ENCODE data around the gene MB21D2. TPM values are rescaled to one million over a fixed set of nuclear protein-coding genes. Genes with fewer than 3 reads are reported as not detected.

Gene MB21D2
- total and polyA plus RNA-seq, 2 experiments from 2014 or later = 4.0 to 5.2 TPM

- no peak for DNase-seq (ENCODE audit: low read depth in 1 of 2, low spot score in 1 of 2)
- Histone ChIP-seq H3K36me3 (no peaks in the 10 kb centered on the region), H3K4me1 (ENCODE audit: low read depth) (no peaks in the 10 kb centered on the region), H3K4me3 (no peak overlapping the region), H3K27ac (no peak overlapping the region), H3K9me3 (ENCODE audit: low read depth) (no peaks in the 10 kb centered on the region), H3K27me3 (no peaks in the 10 kb centered on the region)
- TF ChIP-seq CTCF (IDR thresholded peaks at IDR 0.05; ENCODE audit: low read depth, low read length) = no peak
These were observed 10.7 kb downstream of the MB21D2 start for GRCh38 chr3:192906940-192907339.

DNA sequence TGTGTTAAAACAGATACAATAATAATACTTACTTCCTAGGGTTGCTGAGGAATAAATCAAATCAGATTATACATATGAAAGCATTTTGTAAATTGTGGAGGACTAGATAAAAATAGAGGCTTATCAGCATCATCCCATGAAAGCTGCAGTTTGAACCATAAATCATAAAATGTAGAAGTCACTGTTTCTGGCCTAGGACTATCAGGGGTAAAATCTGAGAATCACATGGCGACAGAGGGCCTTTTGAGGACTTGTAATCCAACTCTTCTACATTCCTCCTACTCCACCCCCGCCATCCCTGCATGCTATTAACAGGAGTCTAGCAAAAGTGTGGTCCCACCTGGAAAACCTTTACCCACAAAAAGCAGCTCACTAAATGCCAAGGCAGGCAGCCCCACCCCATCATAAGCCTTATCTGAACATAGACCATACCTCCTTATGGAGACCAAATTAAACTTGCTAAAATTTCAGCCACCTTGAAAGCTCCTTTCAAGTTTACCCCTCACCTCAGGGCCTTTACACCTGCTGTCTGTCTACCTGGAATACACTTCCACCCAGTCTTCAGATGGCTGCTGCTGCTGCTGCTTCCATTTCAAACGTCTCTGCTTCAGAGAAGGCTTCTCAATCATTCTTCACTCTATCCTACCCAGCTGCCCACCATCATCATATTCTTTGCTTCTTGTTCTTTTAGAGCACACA, 11.5 kb downstream of the MB21D2 start:
- Histone ChIP-seq H3K9me3 (ENCODE audit: low read depth) (no peaks in the 10 kb centered on the region), H3K4me3 (no peak overlapping the region), H3K4me1 (ENCODE audit: low read depth) (no peaks in the 10 kb centered on the region), H3K27me3 (no peaks in the 10 kb centered on the region), H3K27ac (no peak overlapping the region), H3K36me3 (no peaks in the 10 kb centered on the region)
- no peak for TF ChIP-seq CTCF (IDR thresholded peaks at IDR 0.05; ENCODE audit: low read depth, low read length)
- no peak for DNase-seq (ENCODE audit: low read depth in 1 of 2, low spot score in 1 of 2)

GRCh38 chr3:192904632-192905289, 12.9 kb downstream of the MB21D2 start:
- no peak for TF ChIP-seq CTCF (IDR thresholded peaks at IDR 0.05; ENCODE audit: low read depth, low read length)
- H3K27ac ChIP-seq = no peak overlapping the region
- H3K9me3 ChIP-seq (ENCODE audit: low read depth) = no peaks in the 10 kb centered on the region
- H3K27me3 ChIP-seq = no peaks in the 10 kb centered on the region
- no peak for DNase-seq (ENCODE audit: low read depth in 1 of 2, low spot score in 1 of 2)
- H3K4me1 ChIP-seq (ENCODE audit: low read depth) = no peaks in the 10 kb centered on the region
- no peaks in the 10 kb centered on the region for H3K36me3 ChIP-seq
- H3K4me3 ChIP-seq = no peak overlapping the region

DNA sequence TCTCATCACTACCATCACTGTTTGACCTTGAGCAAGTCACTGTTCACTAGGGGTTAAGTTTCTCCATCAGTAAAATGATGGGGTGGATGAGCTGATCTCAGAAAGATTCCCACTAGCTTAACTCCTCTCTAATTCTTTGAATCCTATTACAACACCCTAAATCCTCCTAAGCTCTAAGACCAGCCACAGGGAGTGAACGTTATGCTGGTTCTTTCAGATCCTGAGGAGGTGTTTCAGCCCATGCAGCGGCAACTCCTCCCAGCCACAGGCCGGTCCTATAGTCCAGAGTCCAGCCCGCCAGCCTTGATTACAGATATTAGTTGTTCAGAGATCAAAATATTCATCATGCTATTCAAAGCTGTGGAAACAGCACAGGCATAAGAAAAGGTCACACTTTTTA, 15.1 kb downstream of the MB21D2 start:
- Histone ChIP-seq H3K27me3 (peaks cover under 1% of the 10 kb centered on the region), H3K9me3 (ENCODE audit: low read depth) (no peaks in the 10 kb centered on the region), H3K36me3 (no peaks in the 10 kb centered on the region), H3K4me1 (ENCODE audit: low read depth) (no peaks in the 10 kb centered on the region), H3K27ac (no peak overlapping the region), H3K4me3 (no peak overlapping the region)
- no peak for TF ChIP-seq CTCF (IDR thresholded peaks at IDR 0.05; ENCODE audit: low read depth, low read length)
- no peak for DNase-seq (ENCODE audit: low read depth in 1 of 2, low spot score in 1 of 2)

DNA sequence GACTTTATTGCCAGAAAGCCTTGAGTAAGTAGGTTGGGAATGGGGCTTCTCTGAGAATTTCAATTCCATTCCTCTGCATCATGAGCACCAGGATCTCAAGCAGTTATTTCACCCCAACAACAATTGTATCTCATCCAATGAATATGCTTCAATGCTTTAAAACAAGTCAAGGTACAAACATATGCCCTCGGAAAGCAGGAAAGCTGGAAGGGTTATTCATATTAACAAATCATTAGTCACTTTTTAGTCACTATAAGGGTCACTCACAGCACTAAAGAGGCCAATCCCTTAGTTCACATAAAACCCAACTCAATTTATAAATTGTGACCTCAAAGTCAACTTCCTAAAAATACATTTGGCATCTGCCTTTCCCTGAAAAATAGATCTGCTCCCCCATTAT, 16.2 kb downstream of the MB21D2 start:
- Histone ChIP-seq H3K4me3 (no peak overlapping the region), H3K27ac (no peak overlapping the region), H3K27me3 (peaks cover 11% of the 10 kb centered on the region), H3K36me3 (no peaks in the 10 kb centered on the region), H3K9me3 (ENCODE audit: low read depth) (no peaks in the 10 kb centered on the region), H3K4me1 (ENCODE audit: low read depth) (no peaks in the 10 kb centered on the region)
- peak in 1 of 2 donors; percentile 55 for DNase-seq (ENCODE audit: low read depth in 1 of 2, low spot score in 1 of 2)
- TF ChIP-seq CTCF (IDR thresholded peaks at IDR 0.05; ENCODE audit: low read depth, low read length) = no peak
